CD4-positive, alpha-beta T cell treated with Interferon gamma for 1 hour (primary cell): ENCODE measurements around the gene DNAH14.

Source experiments
- DNase-seq: peaks from one replicate; pipeline ENCODE4 v3.0.0-alpha.2; 2020

DNAH14 gene

GRCh38 chr1:225413708-225414375 is 484.4 kb downstream of the DNAH14 start:
- no peak for DNase-seq

GRCh38 chr1:225415307-225415706 is 485.8 kb downstream of the DNAH14 start:
- no peak for DNase-seq

- DNase-seq, result no peak
Measured at GRCh38 chr1:225415967-225416745, 486.7 kb downstream of the DNAH14 start.

- no peak for DNase-seq
Measured at GRCh38 chr1:225418059-225418458, 488.6 kb downstream of the DNAH14 start.

GRCh38 chr1:225418598-225418997 is 489.1 kb downstream of the DNAH14 start:
- DNase-seq, result no peak

- DNase-seq, result no peak
Measured at GRCh38 chr1:225422031-225422605, 492.6 kb downstream of the DNAH14 start.

- DNase-seq, result no peak
Measured at GRCh38 chr1:225422795-225423517, 493.5 kb downstream of the DNAH14 start.

GRCh38 chr1:225423518-225423855 is 494.0 kb downstream of the DNAH14 start:
- DNase-seq, result no peak

- no peak for DNase-seq
Measured at GRCh38 chr1:225424562-225425200, 495.2 kb downstream of the DNAH14 start.

GRCh38 chr1:225425201-225425786 is 495.8 kb downstream of the DNAH14 start:
- DNase-seq, result no peak

GRCh38 chr1:225426395-225427234 is 497.1 kb downstream of the DNAH14 start:
- peak; percentile 42 for DNase-seq

GRCh38 chr1:225427235-225428067 is 498.0 kb downstream of the DNAH14 start, which contains the start of gene LBR:
Gene LBR, minus strand, starts transcription at chr1:225428038. Its CDS starts 3,963 bp downstream, at chr1:225424075.
- no peak for DNase-seq

- DNase-seq, result peak; percentile 91
Measured at GRCh38 chr1:225428068-225428880, 498.8 kb downstream of the DNAH14 start.

GRCh38 chr1:225428881-225429455 is 499.5 kb downstream of the DNAH14 start:
- no peak for DNase-seq

GRCh38 chr1:225430301-225430700 is 500.8 kb downstream of the DNAH14 start:
- no peak for DNase-seq

GRCh38 chr1:225431081-225431863 is 501.8 kb downstream of the DNAH14 start:
- no peak for DNase-seq

- no peak for DNase-seq
Measured at GRCh38 chr1:225434046-225434445, 504.6 kb downstream of the DNAH14 start.

GRCh38 chr1:225435076-225435475 is 505.6 kb downstream of the DNAH14 start:
- no peak for DNase-seq
